Measurements from ENCODE around the gene RTP3. TPM values are rescaled to one million over a fixed set of nuclear protein-coding genes. Genes with fewer than 3 reads are reported as not detected.

RTP3 gene
- total and polyA plus RNA-seq, 2 of the 8 experiments (the other 6 are each of a cell fraction or from before 2014, with no cell fraction given), result 0.08 TPM; not detected in 1

GRCh38 chr3:46488735-46489361 is 8.9 kb upstream of the RTP3 start (continued):
- TF ChIP-seq FOSL1 (IDR thresholded peaks at IDR 0.05; ENCODE audit: insufficient read depth, low read depth, low read length) (no peak), SIX5 (IDR thresholded peaks at IDR 0.05; ENCODE audit: low read depth, low read length) (no peak), MAX (IDR thresholded peaks at IDR 0.05) (peak; percentile 92), NANOG (IDR thresholded peaks at IDR 0.05; ENCODE audit: insufficient read depth, low read depth, low read length, poor library complexity, severe bottlenecking) (no peak), POU5F1 (IDR thresholded peaks at IDR 0.05; ENCODE audit: low read depth, low read length) (no peak), SP1 (IDR thresholded peaks at IDR 0.05; ENCODE audit: low read depth, low read length) (no peak), TCF12 (IDR thresholded peaks at IDR 0.05; ENCODE audit: low read depth, low read length) (peak; percentile 92; the same call in 1 of the 2 replicates), EGR1 (IDR thresholded peaks at IDR 0.05; ENCODE audit: borderline replicate concordance, low read depth, low read length) (no peak), ASH2L (IDR thresholded peaks at IDR 0.05; ENCODE audit: low read length) (no peak), SP2 (IDR thresholded peaks at IDR 0.05; ENCODE audit: low read length) (no peak), CHD1 (IDR thresholded peaks at IDR 0.05; ENCODE audit: low read depth, low read length) (no peak), GTF2F1 (IDR thresholded peaks at IDR 0.05; ENCODE audit: borderline replicate concordance, low read depth, low read length) (peak; percentile 57; the same call in 1 of the 2 replicates), CHD2 (IDR thresholded peaks at IDR 0.05; ENCODE audit: low read length) (no peak), USF2 (IDR thresholded peaks at IDR 0.05; ENCODE audit: low read length) (peak; percentile 37; the same call in 1 of the 2 replicates), EZH2 (IDR thresholded peaks at IDR 0.05; ENCODE audit: low read depth, low read length, severe bottlenecking) (no peak), E2F6 (IDR thresholded peaks at IDR 0.05) (peak; percentile 89), EP300 (IDR thresholded peaks at IDR 0.05; ENCODE audit: borderline replicate concordance in 1 of 2, low read depth in 2 of 2, low read length in 2 of 2) (peak; percentile 10 to 47; a peak in 2 of 3 replicates), TAF1 (IDR thresholded peaks at IDR 0.05; ENCODE audit: low read depth, low read length) (no peak)
